COR-L47 (cell line): ENCODE results near the gene CREB3L1.

Source experiments
- DNase-seq: peaks from one replicate; lab custom pipeline; 2025; lab: John Stamatoyannopoulos, UW

Gene CREB3L1

DNA sequence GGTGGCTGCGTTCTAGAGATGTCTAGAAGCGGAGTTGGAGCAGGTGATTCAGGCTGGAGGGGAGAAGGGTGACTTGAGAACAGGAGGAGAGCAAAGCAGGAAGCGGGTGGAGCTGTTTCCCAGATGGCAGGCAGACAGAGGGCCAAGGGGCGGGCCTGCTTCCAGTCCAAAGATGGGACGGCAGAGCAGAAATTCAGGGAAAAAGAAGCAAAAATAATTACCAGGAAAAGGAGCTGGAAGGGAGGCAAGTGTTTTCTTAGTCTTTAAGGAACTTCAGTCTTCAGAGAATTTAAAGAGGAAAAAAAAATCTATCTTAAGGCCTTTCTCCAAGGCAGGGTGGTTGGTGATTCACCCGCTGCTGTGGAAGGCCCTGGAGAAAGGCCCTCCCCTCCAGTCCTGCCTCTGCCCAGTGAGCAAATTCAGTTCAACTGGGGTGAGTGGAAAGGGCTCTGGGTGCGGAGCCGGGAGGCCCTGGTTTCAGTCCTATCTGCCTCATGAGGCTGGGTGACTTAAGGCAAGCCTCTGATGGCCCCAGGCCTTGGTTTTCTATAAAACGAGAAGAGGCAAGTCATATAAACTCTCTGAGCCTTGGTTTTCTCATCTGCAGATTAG lies 4.5 kb upstream of the CREB3L1 start:
- DNase-seq, result no peak

DNA sequence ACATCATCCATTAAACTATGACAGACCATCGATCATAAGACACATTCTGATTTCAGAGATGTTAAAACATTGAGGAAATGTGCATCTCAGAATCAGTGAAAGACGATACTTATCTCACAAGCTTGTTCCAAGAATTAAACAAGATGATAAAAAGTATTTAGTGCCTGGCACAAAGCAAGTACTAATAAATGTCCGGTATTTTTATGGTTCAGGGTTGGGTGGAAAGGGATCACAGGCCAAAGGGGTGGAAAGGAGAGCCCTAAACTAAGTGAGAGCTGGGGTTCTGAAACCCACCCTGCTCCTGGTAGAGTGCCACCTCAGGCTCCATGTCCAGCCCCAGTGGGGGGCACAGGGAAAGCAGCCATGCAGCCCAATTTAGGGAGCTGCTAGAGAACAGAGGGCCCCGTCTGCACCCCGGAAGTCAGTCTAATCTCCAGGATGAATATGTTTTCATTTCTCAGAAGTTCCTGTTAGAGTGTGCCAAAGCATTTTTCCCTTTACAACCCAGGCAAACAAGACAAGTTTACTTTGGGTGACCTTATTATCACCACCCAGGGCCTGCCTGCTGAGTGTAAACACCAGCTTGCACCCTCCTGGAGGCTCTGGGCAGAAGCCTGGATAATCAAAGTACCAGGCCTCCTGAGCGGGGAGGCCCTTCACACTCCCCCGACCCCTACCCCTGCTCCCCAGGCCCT lies 3.8 kb upstream of the CREB3L1 start:
- DNase-seq, result peak; percentile 77

DNA sequence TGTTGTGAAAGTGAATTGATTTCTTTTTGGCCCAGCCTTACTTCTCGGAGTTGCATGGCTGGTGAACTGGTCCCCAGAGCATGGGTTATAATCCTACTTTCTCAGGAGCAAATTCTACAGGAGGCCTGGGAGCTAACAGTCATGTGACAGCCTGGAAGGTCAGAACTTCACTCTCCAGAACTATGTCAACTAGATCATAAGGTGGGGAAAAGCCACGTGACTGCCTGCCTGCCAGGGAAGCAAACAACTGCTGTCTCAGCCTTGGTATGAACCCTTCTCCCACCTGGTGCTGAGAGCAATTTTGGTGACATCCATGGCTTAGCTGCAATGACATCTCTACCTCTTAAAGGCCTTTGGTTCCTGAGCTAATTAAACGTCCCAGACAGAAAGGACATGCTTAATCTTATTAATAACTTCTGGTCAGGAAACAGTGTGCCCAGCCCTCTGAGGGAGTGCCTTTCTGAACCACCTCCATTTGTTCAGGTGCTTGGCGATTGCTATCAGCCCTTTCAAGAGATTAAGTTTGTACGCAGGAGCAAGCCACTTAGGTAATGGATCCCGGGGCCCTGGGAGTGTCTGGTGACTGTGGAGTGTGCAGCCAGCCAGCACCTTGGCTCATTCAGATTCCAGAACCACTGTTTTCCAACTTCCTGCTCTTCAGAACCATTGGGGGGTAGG lies 1.4 kb upstream of the CREB3L1 start:
- no peak for DNase-seq

DNA sequence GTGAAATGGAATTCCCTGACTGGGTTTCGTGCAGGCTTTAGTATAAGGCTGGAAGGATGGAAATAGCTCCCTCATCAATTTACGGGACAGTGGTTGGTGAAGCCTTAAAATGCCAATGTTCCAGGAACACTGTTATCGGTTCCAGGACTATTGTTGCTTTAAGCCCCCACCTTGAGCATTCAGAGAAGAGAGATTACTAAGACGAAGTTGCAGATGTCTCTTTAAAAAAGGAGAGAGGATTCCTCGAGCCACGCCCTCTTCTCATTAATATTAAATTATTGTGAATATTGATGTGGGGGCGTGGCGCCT lies 195 bp upstream of the CREB3L1 start:
- no peak for DNase-seq

DNA sequence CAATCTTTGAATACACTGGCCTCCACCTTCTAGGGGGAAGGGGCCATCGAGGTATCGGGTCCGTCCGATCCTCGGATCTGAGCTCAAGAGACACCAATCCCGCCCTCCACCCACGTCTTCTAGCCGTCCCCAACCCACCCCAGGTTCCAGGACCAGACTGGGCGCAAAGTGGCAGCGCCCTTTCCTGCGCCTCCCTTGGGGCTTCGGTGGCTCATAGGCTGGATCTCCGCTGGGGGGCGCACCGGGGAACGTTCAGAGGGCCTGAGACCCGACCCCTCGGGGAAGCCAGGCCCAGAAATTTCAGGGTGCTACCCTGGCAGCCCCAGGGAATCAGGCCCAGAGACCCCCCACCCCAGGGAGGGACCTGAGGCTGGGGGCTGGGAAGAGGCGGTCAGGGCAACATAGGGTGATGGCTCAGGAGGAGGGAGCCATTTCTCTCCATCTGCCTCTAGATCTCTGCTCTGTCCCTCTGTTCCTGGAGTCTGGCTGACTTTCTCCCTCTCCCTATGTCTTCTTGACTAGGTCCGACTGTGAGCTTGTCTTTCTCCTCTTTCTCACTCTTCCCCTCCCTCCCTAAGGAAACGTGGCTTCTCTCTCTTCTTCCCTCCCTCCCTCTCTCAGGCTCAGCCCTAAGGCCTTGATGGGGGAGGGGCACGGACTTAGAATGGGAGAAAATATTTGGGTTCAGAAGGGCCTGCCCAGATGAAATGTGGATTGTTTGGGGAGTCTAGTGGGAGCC lies 1.1 kb downstream of the CREB3L1 start:
- DNase-seq, result no peak

DNA sequence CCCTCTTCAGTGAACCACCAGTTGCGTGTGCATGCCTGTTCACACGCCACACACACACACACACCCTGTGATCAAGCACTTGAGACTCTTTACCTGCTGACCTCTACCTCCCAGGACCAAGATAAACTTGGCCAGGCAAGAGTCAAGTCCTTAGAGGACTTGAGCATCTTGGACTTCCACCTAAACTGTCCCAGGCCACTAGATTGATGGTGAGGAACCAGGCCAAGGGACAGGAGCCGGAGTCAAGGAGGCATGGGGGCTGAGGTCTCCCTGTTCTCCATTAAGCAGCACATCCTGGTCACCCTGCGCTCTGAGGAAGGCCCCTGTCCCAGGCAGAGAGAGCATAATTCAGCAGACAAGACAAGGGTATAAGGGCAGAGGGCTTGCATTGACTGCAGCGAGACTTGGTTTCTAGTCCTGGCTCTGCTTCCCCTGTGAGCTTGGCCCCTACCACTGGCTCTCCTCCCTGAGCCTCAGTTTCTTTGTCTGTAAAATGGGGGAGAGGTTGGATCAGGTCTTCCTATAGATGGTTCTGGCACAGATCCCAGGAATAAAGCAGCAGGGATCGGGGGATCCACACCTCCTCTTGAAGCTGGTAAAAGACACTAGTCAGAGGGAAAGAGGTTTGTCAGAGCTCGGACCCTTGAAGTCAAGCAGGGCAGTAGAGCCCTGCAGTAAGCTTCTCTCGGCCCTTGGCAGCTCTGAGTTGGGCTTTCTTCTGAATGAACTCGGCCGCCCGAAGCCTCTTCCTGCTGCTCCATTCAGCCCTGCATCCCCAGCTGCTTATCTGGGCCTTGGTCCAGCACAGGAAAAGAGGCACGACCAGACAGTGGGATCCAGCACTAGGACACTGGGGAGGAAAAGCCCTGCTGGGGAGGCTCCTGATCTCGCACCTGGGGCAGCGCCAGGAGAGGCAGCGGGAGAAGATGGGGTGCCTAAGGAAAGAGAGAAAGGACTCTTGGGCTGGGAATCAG lies 2.0 kb downstream of the CREB3L1 start:
- peak; percentile 69 for DNase-seq

DNA sequence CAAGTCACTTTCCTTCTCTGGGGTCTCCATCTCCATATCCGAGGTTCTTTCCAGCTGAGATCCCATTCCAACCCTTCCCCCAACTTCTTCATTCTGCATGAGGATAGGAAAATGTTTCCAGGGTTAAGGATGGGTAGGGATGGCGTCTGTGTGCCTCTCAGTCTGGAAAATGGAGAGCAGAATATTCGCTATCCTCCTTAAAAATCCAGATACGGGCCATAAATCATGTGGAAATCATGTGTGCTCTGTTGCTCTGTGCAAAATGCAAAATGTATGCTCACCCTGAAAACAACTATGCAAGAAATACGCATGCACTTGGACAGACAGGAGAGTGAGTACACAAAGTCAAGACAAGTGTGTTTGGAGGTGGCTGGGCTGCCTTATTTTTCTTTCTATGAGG lies 3.2 kb downstream of the CREB3L1 start:
- no peak for DNase-seq

- no peak for DNase-seq
Observed at GRCh38 chr11:46281371-46281831, 3.9 kb downstream of the CREB3L1 start.

GRCh38 chr11:46285173-46285572 lies 7.7 kb downstream of the CREB3L1 start:
- no peak for DNase-seq

- DNase-seq, result no peak
Observed at GRCh38 chr11:46285594-46286033, 8.2 kb downstream of the CREB3L1 start.

- no peak for DNase-seq
Observed at GRCh38 chr11:46286789-46287188, 9.3 kb downstream of the CREB3L1 start.

DNA sequence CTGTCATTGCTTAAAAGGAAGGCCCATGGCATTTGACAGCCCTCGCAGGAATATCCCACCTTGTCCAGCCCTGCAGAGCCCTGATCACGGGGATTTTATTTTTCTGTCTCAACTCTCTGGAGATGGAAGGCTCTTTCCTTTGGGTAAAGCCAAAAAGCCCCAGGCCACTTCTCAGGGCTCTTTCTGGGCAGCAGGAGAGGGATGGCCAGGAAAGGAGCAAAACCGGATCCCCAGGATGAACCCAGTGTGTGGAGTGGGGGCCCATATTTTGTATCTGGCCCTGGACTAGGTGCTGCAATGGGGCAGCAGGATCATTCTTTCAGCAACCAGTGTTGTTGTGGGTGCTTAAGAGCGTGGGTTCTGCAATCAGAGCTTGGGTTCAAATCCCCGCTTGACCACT lies 11.0 kb downstream of the CREB3L1 start:
- no peak for DNase-seq

GRCh38 chr11:46290011-46290410 lies 12.5 kb downstream of the CREB3L1 start:
- no peak for DNase-seq

DNA sequence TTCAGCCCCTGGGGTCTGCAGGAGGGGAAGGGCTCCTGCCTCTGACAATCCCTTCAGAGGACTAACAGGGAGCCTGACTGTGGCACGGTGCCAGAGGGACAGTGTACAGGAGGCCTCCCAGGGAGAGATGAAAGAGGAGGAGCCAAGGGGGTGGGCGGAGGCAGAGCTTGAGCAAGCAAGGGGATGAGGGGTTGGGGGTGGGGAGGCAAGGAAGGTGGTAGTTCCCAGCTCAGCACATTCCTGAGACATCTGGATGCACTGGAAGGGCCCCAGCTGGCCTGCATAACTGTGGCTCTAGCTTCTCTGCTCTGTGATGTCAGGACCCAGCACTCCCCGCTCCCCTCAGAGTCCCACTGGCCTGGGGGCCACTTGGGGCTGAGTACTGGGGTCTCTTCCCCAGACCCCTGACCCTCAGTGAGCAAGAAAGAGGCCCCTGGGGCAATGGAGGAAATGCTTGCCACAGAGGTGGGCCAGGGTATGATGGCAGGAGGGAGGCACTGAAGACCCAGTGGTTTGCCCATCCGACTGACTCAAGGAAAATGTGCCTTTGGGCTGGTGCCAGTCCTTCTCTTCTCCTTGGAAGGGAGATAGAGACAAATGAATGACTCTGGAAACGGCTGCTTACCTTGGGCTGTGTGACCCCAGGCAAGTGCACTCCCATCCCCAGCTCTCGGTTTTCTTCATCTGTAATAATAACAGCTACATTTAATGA lies 13.3 kb downstream of the CREB3L1 start:
- peak; percentile 9 for DNase-seq

DNA sequence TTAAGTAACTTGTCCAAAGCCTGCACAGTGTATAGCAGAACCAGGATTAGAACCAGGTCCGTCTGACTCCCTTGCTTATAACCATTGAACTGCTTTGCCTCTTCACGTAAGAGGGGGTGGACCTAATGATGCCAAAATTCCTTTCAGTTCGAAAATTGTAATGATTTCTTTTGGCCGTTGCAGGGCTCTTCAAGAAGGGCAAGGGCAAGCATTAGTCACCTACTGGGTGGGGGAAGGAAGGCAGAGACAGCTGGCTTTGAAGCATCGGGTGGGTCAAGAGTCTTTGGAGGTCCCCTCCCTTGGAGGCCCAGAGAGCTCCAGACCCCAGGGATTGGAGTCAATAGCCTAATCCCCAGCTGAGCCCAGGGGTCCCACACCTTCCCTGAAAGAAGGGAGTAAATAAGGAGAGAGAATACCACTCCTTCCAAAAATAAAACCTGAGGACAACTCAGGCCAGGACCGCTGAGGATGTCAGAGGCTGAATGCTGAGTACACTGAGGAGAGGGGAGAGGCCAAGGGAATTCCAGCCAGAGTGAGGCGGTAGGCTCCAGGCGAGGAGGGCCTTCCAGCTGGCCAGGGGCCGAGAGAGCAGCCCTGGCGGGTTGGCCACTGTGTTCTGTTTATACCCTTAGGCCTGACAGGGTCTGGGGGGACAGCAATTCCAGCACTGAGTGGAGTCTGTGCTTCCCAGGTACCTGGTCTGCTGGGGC lies 14.1 kb downstream of the CREB3L1 start:
- DNase-seq, result no peak

DNA sequence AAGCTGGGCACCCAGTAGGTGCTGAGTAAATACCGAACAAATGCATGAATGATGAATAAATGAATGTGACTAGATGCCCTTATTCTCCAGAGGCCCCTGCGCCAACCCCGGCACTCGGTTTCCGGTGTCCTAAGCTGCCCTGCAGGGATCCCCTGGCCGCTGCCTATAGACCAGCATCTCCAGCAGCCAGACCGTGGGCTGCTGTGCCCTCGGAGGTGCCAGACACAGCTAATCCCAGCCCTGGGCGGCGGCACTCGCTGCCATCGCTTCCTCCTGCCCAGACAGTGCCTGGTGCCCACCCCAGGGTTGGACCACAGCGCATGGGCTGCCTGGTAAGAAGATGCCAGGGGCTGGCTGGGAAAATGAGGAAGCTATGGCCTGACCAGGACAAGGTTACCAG lies 15.6 kb downstream of the CREB3L1 start:
- DNase-seq, result no peak

GRCh38 chr11:46293641-46294103 lies 16.2 kb downstream of the CREB3L1 start:
- DNase-seq, result no peak

GRCh38 chr11:46294365-46295309 lies 17.2 kb downstream of the CREB3L1 start:
- DNase-seq, result no peak
